MM.1S (cell line): ENCODE data around the gene FOLR3.

Experiments
- DNase-seq: peaks from one replicate; pipeline ENCODE4 v3.0.0-alpha.2; 2015
- H2AFZ ChIP-seq: fragments of 300-600 bp; sonication (generic); 2 replicates; pipeline ENCODE4 v1.6.0; 2016; ENCODE audit warnings: antibody characterized with exemption, low read length
- H3F3A ChIP-seq: fragments of 300-600 bp; sonication (generic); 2 replicates; pipeline ENCODE4 v1.6.1; 2016; ENCODE audit warnings: mild to moderate bottlenecking, antibody characterized with exemption, low read length, moderate library complexity, mixed read lengths; ENCODE audit not compliant: insufficient read depth
- H3K27ac ChIP-seq: fragments of 300-600 bp; sonication (generic); 2 replicates; pipeline ENCODE4 v1.5.1; 2016; ENCODE audit warnings: mild to moderate bottlenecking, low read length
- H3K27me3 ChIP-seq: fragments of 300-600 bp; sonication (generic); replicated peaks from 2 replicates; pipeline ENCODE4 v1.6.0; 2016; ENCODE audit warnings: low read length; ENCODE audit not compliant: insufficient read depth
- H3K36me3 ChIP-seq: fragments of 300-600 bp; sonication (generic); replicated peaks from 2 replicates; pipeline ENCODE4 v1.6.1; 2016; ENCODE audit warnings: mild to moderate bottlenecking, low read length, mixed read lengths; ENCODE audit not compliant: insufficient read depth
- H3K4me1 ChIP-seq: fragments of 300-600 bp; sonication (generic); 2 replicates; pipeline ENCODE4 v1.6.1; 2016; ENCODE audit warnings: low read length, mixed read lengths
- H3K4me2 ChIP-seq: fragments of 300-600 bp; sonication (generic); 2 replicates; pipeline ENCODE4 v1.6.0; 2016; ENCODE audit warnings: low read depth, low read length
- H3K4me3 ChIP-seq: fragments of 300-600 bp; sonication (generic); 2 replicates; pipeline ENCODE4 v1.5.1; 2016; ENCODE audit warnings: low read length, mixed read lengths
- H3K79me2 ChIP-seq: fragments of 300-600 bp; sonication (generic); 2 replicates; pipeline ENCODE4 v1.6.1; 2016; ENCODE audit warnings: mixed run types, low read length, mixed read lengths
- H3K9ac ChIP-seq: fragments of 300-600 bp; sonication (generic); 2 replicates; pipeline ENCODE4 v1.6.1; 2016; ENCODE audit warnings: low read length, mixed read lengths
- H3K9me2 ChIP-seq: fragments of 300-600 bp; sonication (generic); replicated peaks from 2 replicates; pipeline ENCODE4 v1.6.1; 2016; ENCODE audit warnings: mild to moderate bottlenecking, low read length, mixed read lengths; ENCODE audit not compliant: insufficient read depth
- H3K9me3 ChIP-seq: fragments of 300-600 bp; sonication (generic); replicated peaks from 2 replicates; pipeline ENCODE4 v1.6.1; 2016; ENCODE audit warnings: mild to moderate bottlenecking, low read length, mixed read lengths; ENCODE audit not compliant: insufficient read depth
- H4K20me1 ChIP-seq: fragments of 300-600 bp; sonication (generic); 2 replicates; pipeline ENCODE4 v1.6.1; 2016; ENCODE audit warnings: mild to moderate bottlenecking, low read length, moderate library complexity, mixed read lengths; ENCODE audit not compliant: insufficient read depth
- EZH2 ChIP-seq: fragments of 300-600 bp; sonication (generic); optimal IDR thresholded peaks from 2 replicates; pipeline ENCODE3; 2017; ENCODE audit warnings: low read depth, mild to moderate bottlenecking, antibody characterized with exemption, low read length, mixed read lengths
- EZH2phosphoT487 ChIP-seq: fragments of 300-600 bp; sonication (generic); IDR thresholded peaks from 2 replicates; pipeline ENCODE4 v1.6.1; 2018; ENCODE audit warnings: antibody characterized with exemption, low read length
- TF ChIP-seq, protein P1 (sequence below): fragments of 300-600 bp; sonication (generic); IDR thresholded peaks from 2 replicates; pipeline ENCODE4 v1.5.1; 2016; ENCODE audit warnings: antibody characterized with exemption, low read length, mixed read lengths

The FOLR3 gene

DNA sequence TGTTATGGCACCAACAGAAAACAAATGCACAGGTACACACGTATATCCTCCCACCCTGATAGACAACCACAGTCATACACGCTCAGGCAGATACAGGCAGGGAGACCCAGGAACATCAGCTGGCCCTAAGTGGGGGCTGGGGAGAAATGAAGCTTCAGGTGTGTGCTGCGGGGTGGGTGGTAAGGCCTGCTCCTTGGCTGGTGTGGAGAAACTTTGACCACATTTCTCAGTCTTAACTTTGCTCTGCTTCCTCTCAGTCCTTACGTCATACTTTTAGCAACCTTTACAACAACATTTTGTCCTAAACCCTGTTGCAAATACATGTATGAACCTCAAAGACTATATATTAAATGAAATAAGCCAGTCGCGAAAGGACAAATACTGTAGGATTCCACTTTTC is 16.3 kb upstream of the FOLR3 start:
- no peak for TF ChIP-seq EZH2phosphoT487
- TF ChIP-seq EZH2 = no peak
- TF ChIP-seq, protein P1, sequence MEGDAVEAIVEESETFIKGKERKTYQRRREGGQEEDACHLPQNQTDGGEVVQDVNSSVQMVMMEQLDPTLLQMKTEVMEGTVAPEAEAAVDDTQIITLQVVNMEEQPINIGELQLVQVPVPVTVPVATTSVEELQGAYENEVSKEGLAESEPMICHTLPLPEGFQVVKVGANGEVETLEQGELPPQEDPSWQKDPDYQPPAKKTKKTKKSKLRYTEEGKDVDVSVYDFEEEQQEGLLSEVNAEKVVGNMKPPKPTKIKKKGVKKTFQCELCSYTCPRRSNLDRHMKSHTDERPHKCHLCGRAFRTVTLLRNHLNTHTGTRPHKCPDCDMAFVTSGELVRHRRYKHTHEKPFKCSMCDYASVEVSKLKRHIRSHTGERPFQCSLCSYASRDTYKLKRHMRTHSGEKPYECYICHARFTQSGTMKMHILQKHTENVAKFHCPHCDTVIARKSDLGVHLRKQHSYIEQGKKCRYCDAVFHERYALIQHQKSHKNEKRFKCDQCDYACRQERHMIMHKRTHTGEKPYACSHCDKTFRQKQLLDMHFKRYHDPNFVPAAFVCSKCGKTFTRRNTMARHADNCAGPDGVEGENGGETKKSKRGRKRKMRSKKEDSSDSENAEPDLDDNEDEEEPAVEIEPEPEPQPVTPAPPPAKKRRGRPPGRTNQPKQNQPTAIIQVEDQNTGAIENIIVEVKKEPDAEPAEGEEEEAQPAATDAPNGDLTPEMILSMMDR = no peak
- DNase-seq = no peak
- Histone ChIP-seq H3K27me3 (no peaks in the 10 kb centered on the region), H3K27ac (no peak overlapping the region), H3K9me2 (no peaks in the 10 kb centered on the region), H2AFZ (0 out of 2 replicates have a peak overlapping the region, but pooled peaks have one; percentile 15), H4K20me1 (no peaks in the 10 kb centered on the region), H3K4me3 (no peak overlapping the region), H3K36me3 (no peaks in the 10 kb centered on the region), H3K9me3 (no peaks in the 10 kb centered on the region), H3K79me2 (no peaks in the 10 kb centered on the region), H3K9ac (no peak overlapping the region), H3K4me1 (no peaks in the 10 kb centered on the region), H3F3A (no peaks in the 10 kb centered on the region), H3K4me2 (no peak overlapping the region)

DNA sequence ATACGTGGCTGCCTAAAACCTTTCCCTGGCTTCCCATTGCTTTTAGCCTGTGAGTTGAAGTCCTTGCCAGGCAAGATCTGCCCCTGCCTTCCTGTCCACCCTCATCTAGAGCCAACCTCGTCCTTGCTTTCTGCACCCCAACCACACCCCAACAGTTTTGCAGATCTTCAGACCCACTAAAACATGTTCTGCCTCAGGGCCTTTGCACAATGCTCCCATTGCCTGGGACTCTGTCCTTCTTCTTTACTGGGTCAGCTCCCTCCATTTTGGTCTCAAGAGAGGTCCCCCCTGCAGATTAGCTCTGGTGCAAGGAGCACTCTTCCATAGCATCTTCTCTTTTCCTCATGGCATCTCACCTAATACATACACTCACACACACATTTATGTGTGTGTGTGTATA is 14.6 kb upstream of the FOLR3 start:
- H3K27ac ChIP-seq = no peak overlapping the region
- H3K9me2 ChIP-seq = no peaks in the 10 kb centered on the region
- no peaks in the 10 kb centered on the region for H4K20me1 ChIP-seq
- no peak overlapping the region for H3K9ac ChIP-seq
- TF ChIP-seq, protein P1 = no peak
- no peak for TF ChIP-seq EZH2
- no peak for TF ChIP-seq EZH2phosphoT487
- H3F3A ChIP-seq = no peaks in the 10 kb centered on the region
- H3K9me3 ChIP-seq = no peaks in the 10 kb centered on the region
- no peaks in the 10 kb centered on the region for H3K36me3 ChIP-seq
- DNase-seq = no peak
- H2AFZ ChIP-seq = no peak overlapping the region
- H3K4me2 ChIP-seq = no peak overlapping the region
- H3K4me3 ChIP-seq = no peak overlapping the region
- H3K4me1 ChIP-seq = no peaks in the 10 kb centered on the region
- H3K79me2 ChIP-seq = no peaks in the 10 kb centered on the region
- no peaks in the 10 kb centered on the region for H3K27me3 ChIP-seq

DNA sequence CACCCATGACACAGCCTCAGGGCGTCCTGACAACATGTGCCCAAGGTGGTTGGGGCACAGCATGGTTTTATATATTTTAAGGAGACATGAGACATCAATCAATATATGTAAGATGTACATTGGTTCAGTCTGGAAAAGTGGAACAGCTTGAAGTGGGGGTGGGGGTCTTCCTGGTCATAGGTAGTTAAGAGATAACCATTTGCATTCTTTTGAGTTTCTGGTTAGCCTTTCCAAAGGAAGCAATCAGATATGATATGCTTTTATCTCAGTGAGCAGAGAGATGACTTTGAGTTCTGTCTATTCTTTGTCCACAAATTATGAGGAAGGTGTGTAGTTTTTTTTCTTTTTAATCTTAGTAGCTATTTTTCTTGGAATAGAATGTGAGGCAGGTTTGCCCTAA is 12.9 kb upstream of the FOLR3 start:
- Histone ChIP-seq H4K20me1 (no peaks in the 10 kb centered on the region), H3K9me3 (no peaks in the 10 kb centered on the region), H3K27ac (no peak overlapping the region), H3K9ac (no peak overlapping the region), H3F3A (no peaks in the 10 kb centered on the region), H3K79me2 (no peaks in the 10 kb centered on the region), H3K4me3 (no peak overlapping the region), H3K36me3 (no peaks in the 10 kb centered on the region), H3K27me3 (no peaks in the 10 kb centered on the region), H3K4me1 (no peaks in the 10 kb centered on the region), H2AFZ (no peak overlapping the region), H3K9me2 (no peaks in the 10 kb centered on the region), H3K4me2 (no peak overlapping the region)
- DNase-seq = no peak
- TF ChIP-seq EZH2 = no peak
- TF ChIP-seq, protein P1 = no peak
- no peak for TF ChIP-seq EZH2phosphoT487
